HepG2 (cell line): Measurements from ENCODE around the gene RIMBP2. TPM values are rescaled to one million over a fixed set of nuclear protein-coding genes. Genes with fewer than 3 reads are reported as not detected.

Experiments used
- ATAC-seq: fragments of 200-7000 bp; cut with Tn5 transposase; 3 replicates; pipeline ENCODE4 v1.9.1; 2020; ENCODE audit warnings: mild to moderate bottlenecking, moderate library complexity
- BruUV-seq: library from RNA; stranded (reverse); fragments of 400-500 nt; replicated peaks from 2 replicates; lab custom pipeline; 2021; lab: Mats Ljungman, UMichigan
- CTCF ChIA-PET: fragments of 300-600 bp; formaldehyde crosslinking; extraction: SDS; loops from one replicate; lab custom pipeline; 2021; ENCODE audit warnings: low total read pairs, inconsistent platforms, low intra/inter-chr PET ratio; lab: Yijun Ruan, JAX
- POLR2A ChIA-PET: fragments of 350-600 bp; sonication (Branson Sonifier 250); formaldehyde crosslinking; loops from one replicate; lab custom pipeline; 2020; ENCODE audit warnings: antibody characterized with exemption, inconsistent platforms; lab: Yijun Ruan, JAX
- DNase-seq: peaks from one replicate; pipeline ENCODE4 v3.0.0-alpha.2; 2015; ENCODE audit warnings: low spot score
- FAIRE-seq: peaks from 3 replicates; lab custom pipeline; 2011; peaks lifted over from hg19 to GRCh38; lab: Jason Lieb, UNC
- H2AFZ ChIP-seq: one replicate; pipeline ENCODE4 v1.6.1; 2011; ENCODE audit warnings: low read length, inconsistent platforms
- H3K27ac ChIP-seq: fragments of 300-600 bp; 3 replicates; pipeline ENCODE4 v1.8.0; 2011; ENCODE audit warnings: mixed run types, mild to moderate bottlenecking, mixed read lengths, low read length, inconsistent platforms; ENCODE audit not compliant: insufficient read depth; ENCODE audit errors: extremely low read length
- H3K27me3 ChIP-seq, 2 experiments: fragments of 200-600 bp in 1 of 2; 2 replicates in 1 of 2; 3 replicates in 1 of 2; pipeline versions ENCODE4 v1.6.0 to v1.8.0; 2011; ENCODE audit warnings: low read length in 2 of 2, mild to moderate bottlenecking in 2 of 2, moderate library complexity in 2 of 2, inconsistent platforms in 1 of 2; ENCODE audit not compliant: insufficient read depth in 2 of 2, control insufficient read depth in 1 of 2
- H3K36me3 ChIP-seq, 2 experiments: fragments of 200-600 bp in 1 of 2; replicated peaks in 1 of 2; 2 replicates in 1 of 2; 3 replicates in 1 of 2; pipeline versions ENCODE4 v1.5.1 to v1.8.0; 2011; ENCODE audit warnings: low read length in 2 of 2, inconsistent platforms in 1 of 2; ENCODE audit not compliant: insufficient read depth in 2 of 2, control insufficient read depth in 1 of 2
- H3K4me1 ChIP-seq: 2 replicates; pipeline ENCODE4 v1.5.1; 2012; ENCODE audit warnings: low read length, inconsistent platforms; ENCODE audit not compliant: insufficient read depth
- H3K4me2 ChIP-seq: 2 replicates; pipeline ENCODE4 v1.6.0; 2011; ENCODE audit warnings: low read depth, low read length, inconsistent platforms
- H3K4me3 ChIP-seq, 3 experiments: fragments of 200-600 bp in 1 of 3; sonication (generic), shearing (Covaris generic) in 1 of 3; replicated peaks in 1 of 3; 2 replicates each; pipeline ENCODE4 v1.5.1; 2011 to 2016; ENCODE audit warnings: low read length in 3 of 3, inconsistent platforms in 2 of 3, low read depth in 2 of 3, mild to moderate bottlenecking in 2 of 3, control low read depth in 1 of 3, mixed read lengths in 1 of 3; ENCODE audit not compliant: insufficient read depth in 1 of 3
- H3K79me2 ChIP-seq: one replicate; pipeline ENCODE4 v1.6.1; 2011; ENCODE audit warnings: low read length, inconsistent platforms; ENCODE audit not compliant: insufficient read depth
- H3K9ac ChIP-seq: 2 replicates; pipeline ENCODE4 v1.6.0; 2011; ENCODE audit warnings: mild to moderate bottlenecking, low read depth, low read length, inconsistent platforms; ENCODE audit not compliant: insufficient read depth
- H3K9me3 ChIP-seq: 2 replicates; pipeline ENCODE4 v1.5.1; 2012; ENCODE audit warnings: mild to moderate bottlenecking, low read length
- H4K20me1 ChIP-seq: 2 replicates; pipeline ENCODE4 v1.6.0; 2011; ENCODE audit warnings: inconsistent platforms, mild to moderate bottlenecking, low read length, moderate library complexity; ENCODE audit not compliant: insufficient read depth
- FOXK1 ChIP-seq: sonication (generic); formaldehyde crosslinking; IDR thresholded peaks from 2 replicates; pipeline ENCODE4 v1.4.0; 2020; ENCODE audit warnings: low read depth, missing genetic modification reagents, borderline replicate concordance
- GABPB1 ChIP-seq: IDR thresholded peaks from 2 replicates; pipeline ENCODE4 v1.6.1; 2016; ENCODE audit warnings: mild to moderate bottlenecking, missing genetic modification reagents, moderate library complexity, missing compliant biosample characterization
- GATAD2A ChIP-seq: IDR thresholded peaks from 2 replicates; pipeline ENCODE4 v1.6.1; 2016
- ISL2 ChIP-seq: sonication (generic); formaldehyde crosslinking; IDR thresholded peaks from 2 replicates; pipeline ENCODE4 v1.5.0; 2020; ENCODE audit warnings: missing genetic modification reagents
- KLF15 ChIP-seq: sonication (generic); formaldehyde crosslinking; IDR thresholded peaks from 2 replicates; pipeline ENCODE4 v1.8.1; 2023; ENCODE audit warnings: borderline replicate concordance, mild to moderate bottlenecking, inconsistent platforms, missing genetic modification reagents, mixed read lengths
- PAWR ChIP-seq: sonication (generic); formaldehyde crosslinking; IDR thresholded peaks from 2 replicates; pipeline ENCODE4 v1.4.0; 2020; ENCODE audit warnings: missing genetic modification reagents, mild to moderate bottlenecking, borderline replicate concordance
- THYN1 ChIP-seq: sonication (generic); formaldehyde crosslinking; IDR thresholded peaks from 2 replicates; pipeline ENCODE4 v1.8.1; 2023; ENCODE audit warnings: low read depth, mild to moderate bottlenecking, moderate library complexity, missing genetic modification reagents, borderline replicate concordance
- ZMAT3 ChIP-seq: sonication (generic); formaldehyde crosslinking; conservative IDR thresholded peaks from 2 replicates; pipeline ENCODE4 v1.7.0; 2021; ENCODE audit warnings: missing genetic modification reagents
- ZNF441 ChIP-seq: sonication (generic); formaldehyde crosslinking; IDR thresholded peaks from 2 replicates; pipeline ENCODE4 v1.7.0; 2021; ENCODE audit warnings: missing genetic modification reagents, borderline replicate concordance
- ZNF572 ChIP-seq: sonication (generic); formaldehyde crosslinking; IDR thresholded peaks from 2 replicates; pipeline ENCODE4 v1.5.1; 2020; ENCODE audit warnings: mild to moderate bottlenecking, missing genetic modification reagents
- ZNF83 ChIP-seq: sonication (generic); formaldehyde crosslinking; IDR thresholded peaks from 2 replicates; pipeline ENCODE4 v1.4.0; 2020; ENCODE audit warnings: missing genetic modification reagents, mild to moderate bottlenecking, borderline replicate concordance
- WGBS: methylation state at CpG from one replicate; pipeline ENCODE4 v1.1.6; 2017; ENCODE audit warnings: low lambda C conversion rate; 5-methylcytosine and 5-hydroxymethylcytosine counted together
- in situ Hi-C: cut with HindIII; loops from 2 replicates; pipeline ENCODE4 v1.10.0; 2017; ENCODE audit warnings: low pct_unique_long_range_greater_than_20kb; ENCODE audit not compliant: extremely low pct_ligation_motif_present
- intact Hi-C: fragments of 100-400 bp; cut with micrococcal nuclease; formaldehyde crosslinking; loops from one replicate; pipeline ENCODE4 v1.10.0; 2022; ENCODE audit not compliant: unreplicated experiment
- polyA plus RNA-seq, 8 experiments: library from polyadenylated mRNA; depleted of rRNA in 3 of 8; stranded (reverse) in 7 of 8; unstranded in 1 of 8; fragments of >200 nt; fragmentation: Illumina TruSeq in 4 of 8; extraction: Trizol in 4 of 8; gene quantifications; 2 replicates each; pipeline versions ENCODE4 v1.2.1 to v1.2.3, GENCODE V29; 2011 to 2016; ENCODE audit warnings: low read depth in 4 of 8, missing spikeins in 1 of 8, mixed read lengths in 1 of 8; ENCODE audit not compliant: insufficient read depth in 1 of 8
- total RNA-seq, 5 experiments: library from RNA; depleted of rRNA; stranded (reverse); fragments of >200 nt; fragmentation: Illumina TruSeq; extraction: Trizol; gene quantifications; 2 replicates each; pipeline ENCODE4 v1.2.3, GENCODE V29; 2016; ENCODE audit warnings: low read depth in 1 of 5
- TF ChIP-seq, protein P1 (sequence below): sonication (generic); formaldehyde crosslinking; IDR thresholded peaks from 2 replicates; pipeline ENCODE4 v1.4.0; 2020; ENCODE audit warnings: missing genetic modification reagents, mild to moderate bottlenecking, borderline replicate concordance
- TF ChIP-seq, protein P2 (sequence below): sonication (generic); formaldehyde crosslinking; IDR thresholded peaks from 2 replicates; pipeline ENCODE4 v1.8.0; 2022; ENCODE audit warnings: mild to moderate bottlenecking, missing genetic modification reagents, moderate library complexity
- TF ChIP-seq, protein P3 (sequence below): sonication (generic); formaldehyde crosslinking; conservative IDR thresholded peaks from 2 replicates; pipeline ENCODE4 v1.8.0; 2022; ENCODE audit warnings: missing genetic modification reagents

The RIMBP2 gene
- total and polyA plus RNA-seq, 2 of the 13 experiments (the other 11 are each of a cell fraction or from before 2014, with no cell fraction given), result 0.03 TPM; not detected in 1

DNA sequence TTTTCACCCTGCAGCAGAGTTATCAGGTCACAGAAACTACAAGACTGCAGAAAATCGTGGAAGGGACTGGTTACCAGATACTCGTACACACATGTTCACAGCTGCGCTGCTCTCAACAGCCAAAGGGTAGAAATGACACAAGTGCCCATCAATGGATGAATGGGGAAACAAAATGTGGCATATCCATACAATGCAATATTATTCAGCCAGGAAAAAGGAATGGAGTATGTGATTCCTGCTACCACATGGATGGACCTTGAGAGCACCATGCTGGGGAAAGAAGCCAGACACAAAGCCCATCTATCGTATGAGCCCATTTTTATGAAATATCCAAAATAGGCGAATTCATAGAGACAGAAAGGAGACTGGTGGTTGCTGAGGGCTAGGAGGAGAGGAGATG lies 1.7 kb upstream of the RIMBP2 start:
- FAIRE-seq, result no peak
- BruUV-seq, result no TSS peak
- Histone ChIP-seq H3K4me3 (no peak overlapping the region), H3K4me1 (no peaks in the 10 kb centered on the region), H3K79me2 (no peaks in the 10 kb centered on the region), H3K36me3 (no peaks in the 10 kb centered on the region), H3K4me2 (no peak overlapping the region), H3K27me3 (peaks cover 7 to 58% of the 10 kb centered on the region in 2 experiments; a peak in 4 of 5 replicates), H3K9me3 (peaks cover 11% of the 10 kb centered on the region; the same call in 1 of the 2 replicates), H4K20me1 (no peaks in the 10 kb centered on the region), H2AFZ (no peak overlapping the region), H3K27ac (no peak overlapping the region), H3K9ac (no peak overlapping the region)
- intact Hi-C loops (no loop called here), in situ Hi-C loops (no loop called here)
- 32% methylated on average over 5 of the region's 5 CpGs for WGBS
- ATAC-seq, result no peak
- ChIA-PET CTCF (no interaction called here), POLR2A (no interaction called here)
- no peak for DNase-seq
- no peak for TF ChIP-seq GATAD2A (CRISPR knock-in tag)
- no peak for TF ChIP-seq ZNF441 (CRISPR knock-in tag)
- TF ChIP-seq THYN1, result no peak
- TF ChIP-seq, protein P1, sequence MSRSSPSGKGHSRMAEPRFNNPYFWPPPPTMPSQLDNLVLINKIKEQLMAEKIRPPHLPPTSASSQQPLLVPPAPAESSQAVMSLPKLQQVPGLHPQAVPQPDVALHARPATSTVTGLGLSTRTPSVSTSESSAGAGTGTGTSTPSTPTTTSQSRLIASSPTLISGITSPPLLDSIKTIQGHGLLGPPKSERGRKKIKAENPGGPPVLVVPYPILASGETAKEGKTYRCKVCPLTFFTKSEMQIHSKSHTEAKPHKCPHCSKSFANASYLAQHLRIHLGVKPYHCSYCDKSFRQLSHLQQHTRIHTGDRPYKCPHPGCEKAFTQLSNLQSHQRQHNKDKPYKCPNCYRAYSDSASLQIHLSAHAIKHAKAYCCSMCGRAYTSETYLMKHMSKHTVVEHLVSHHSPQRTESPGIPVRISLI (CRISPR knock-in tag), result no peak
- TF ChIP-seq ZNF83 (CRISPR knock-in tag), result no peak
- TF ChIP-seq, protein P2, sequence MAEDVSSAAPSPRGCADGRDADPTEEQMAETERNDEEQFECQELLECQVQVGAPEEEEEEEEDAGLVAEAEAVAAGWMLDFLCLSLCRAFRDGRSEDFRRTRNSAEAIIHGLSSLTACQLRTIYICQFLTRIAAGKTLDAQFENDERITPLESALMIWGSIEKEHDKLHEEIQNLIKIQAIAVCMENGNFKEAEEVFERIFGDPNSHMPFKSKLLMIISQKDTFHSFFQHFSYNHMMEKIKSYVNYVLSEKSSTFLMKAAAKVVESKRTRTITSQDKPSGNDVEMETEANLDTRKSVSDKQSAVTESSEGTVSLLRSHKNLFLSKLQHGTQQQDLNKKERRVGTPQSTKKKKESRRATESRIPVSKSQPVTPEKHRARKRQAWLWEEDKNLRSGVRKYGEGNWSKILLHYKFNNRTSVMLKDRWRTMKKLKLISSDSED (CRISPR knock-in tag), result no peak
- no peak for TF ChIP-seq PAWR (CRISPR knock-in tag)
- no peak for TF ChIP-seq GABPB1 (CRISPR knock-in tag)
- no peak for TF ChIP-seq KLF15
- TF ChIP-seq ZMAT3 (CRISPR knock-in tag), result no peak
- no peak for TF ChIP-seq ISL2 (CRISPR knock-in tag)
- TF ChIP-seq ZNF572 (CRISPR knock-in tag), result no peak
- TF ChIP-seq FOXK1, result no peak
- TF ChIP-seq, protein P3, sequence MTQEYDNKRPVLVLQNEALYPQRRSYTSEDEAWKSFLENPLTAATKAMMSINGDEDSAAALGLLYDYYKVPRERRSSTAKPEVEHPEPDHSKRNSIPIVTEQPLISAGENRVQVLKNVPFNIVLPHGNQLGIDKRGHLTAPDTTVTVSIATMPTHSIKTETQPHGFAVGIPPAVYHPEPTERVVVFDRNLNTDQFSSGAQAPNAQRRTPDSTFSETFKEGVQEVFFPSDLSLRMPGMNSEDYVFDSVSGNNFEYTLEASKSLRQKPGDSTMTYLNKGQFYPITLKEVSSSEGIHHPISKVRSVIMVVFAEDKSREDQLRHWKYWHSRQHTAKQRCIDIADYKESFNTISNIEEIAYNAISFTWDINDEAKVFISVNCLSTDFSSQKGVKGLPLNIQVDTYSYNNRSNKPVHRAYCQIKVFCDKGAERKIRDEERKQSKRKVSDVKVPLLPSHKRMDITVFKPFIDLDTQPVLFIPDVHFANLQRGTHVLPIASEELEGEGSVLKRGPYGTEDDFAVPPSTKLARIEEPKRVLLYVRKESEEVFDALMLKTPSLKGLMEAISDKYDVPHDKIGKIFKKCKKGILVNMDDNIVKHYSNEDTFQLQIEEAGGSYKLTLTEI (CRISPR knock-in tag), result no peak
